IMR-90 (cell line): ENCODE measurements around the gene NSD2. TPM values are rescaled to one million over a fixed set of nuclear protein-coding genes. Genes with fewer than 3 reads are reported as not detected.

Source experiments
- ATAC-seq: fragments of 200-7000 bp; cut with Tn5 transposase; 2 replicates; pipeline ENCODE4 v1.9.1; 2020; ENCODE audit warnings: low read depth, mild to moderate bottlenecking, moderate library complexity
- BruUV-seq: library from RNA; stranded (reverse); fragments of 400-500 nt; replicated peaks from 2 replicates; lab custom pipeline; 2021; lab: Mats Ljungman, UMichigan
- CTCF ChIA-PET: fragments of 300-600 bp; formaldehyde crosslinking; extraction: SDS; loops from one replicate; lab custom pipeline; 2021; ENCODE audit warnings: antibody characterized with exemption; lab: Yijun Ruan, JAX
- POLR2A ChIA-PET: fragments of 300-600 bp; sonication (Branson Sonifier 250); formaldehyde crosslinking; loops from one replicate; lab custom pipeline; 2022; ENCODE audit warnings: antibody characterized with exemption; ENCODE audit not compliant: unreplicated experiment; lab: Charles Lee
- DNase-seq: peaks from one replicate; pipeline ENCODE4 v3.0.0; 2013
- H2AFZ ChIP-seq: replicated peaks from 2 replicates; pipeline ENCODE3; 2013; ENCODE audit warnings: low read length, mild to moderate bottlenecking; ENCODE audit not compliant: poor library complexity
- H2AK5ac ChIP-seq: 2 replicates; pipeline ENCODE4 v1.6.1; 2013; ENCODE audit warnings: low read depth, low read length, inconsistent platforms
- H2AK9ac ChIP-seq: replicated peaks from 2 replicates; pipeline ENCODE3; 2013; ENCODE audit warnings: mild to moderate bottlenecking, low read depth, low read length, moderate library complexity; ENCODE audit not compliant: poor library complexity
- H2BK120ac ChIP-seq: 2 replicates; pipeline ENCODE4 v1.6.1; 2013; ENCODE audit warnings: low read depth, low read length, inconsistent platforms
- H2BK15ac ChIP-seq: 3 replicates; pipeline ENCODE4 v1.6.1; 2013; ENCODE audit warnings: low read depth, low read length, inconsistent platforms
- H2BK20ac ChIP-seq: 2 replicates; pipeline ENCODE4 v1.6.1; 2013; ENCODE audit warnings: low read depth, mild to moderate bottlenecking, inconsistent platforms, low read length, moderate library complexity
- H2BK5ac ChIP-seq: 2 replicates; pipeline ENCODE4 v1.6.1; 2013; ENCODE audit warnings: mild to moderate bottlenecking, low read depth, low read length, inconsistent platforms; ENCODE audit not compliant: poor library complexity, severe bottlenecking
- H3K14ac ChIP-seq: replicated peaks from 2 replicates; pipeline ENCODE4 v1.6.1; 2013; ENCODE audit warnings: low read depth, low read length, inconsistent platforms
- H3K18ac ChIP-seq: 2 replicates; pipeline ENCODE4 v1.6.1; 2013; ENCODE audit warnings: low read depth, low read length, control low read depth
- H3K23ac ChIP-seq: 2 replicates; pipeline ENCODE4 v1.6.1; 2013; ENCODE audit warnings: low read depth, low read length, inconsistent platforms
- H3K27ac ChIP-seq: 2 replicates; pipeline ENCODE4 v1.5.1; 2013; ENCODE audit warnings: mild to moderate bottlenecking, control low read depth, low read length; ENCODE audit not compliant: insufficient read depth
- H3K27me3 ChIP-seq: 2 replicates; pipeline ENCODE4 v1.6.1; 2013; ENCODE audit warnings: low read length; ENCODE audit not compliant: control insufficient read depth, insufficient read depth
- H3K36me3 ChIP-seq: 2 replicates; pipeline ENCODE4 v1.6.1; 2013; ENCODE audit warnings: low read length, mixed read lengths; ENCODE audit not compliant: control insufficient read depth, insufficient read depth
- H3K4ac ChIP-seq: 2 replicates; pipeline ENCODE4 v1.6.1; 2013; ENCODE audit warnings: low read depth, low read length, inconsistent platforms
- H3K4me1 ChIP-seq: 2 replicates; pipeline ENCODE4 v1.6.1; 2013; ENCODE audit warnings: low read length, mixed read lengths; ENCODE audit not compliant: control insufficient read depth, insufficient read depth
- H3K4me2 ChIP-seq: 2 replicates; pipeline ENCODE4 v1.6.1; 2013; ENCODE audit warnings: low read depth, mild to moderate bottlenecking, control low read depth, low read length, moderate library complexity
- H3K4me3 ChIP-seq: 2 replicates; pipeline ENCODE4 v1.5.1; 2013; ENCODE audit warnings: low read depth, mild to moderate bottlenecking, control low read depth, low read length, moderate library complexity; ENCODE audit not compliant: insufficient read depth
- H3K56ac ChIP-seq: 2 replicates; pipeline ENCODE4 v1.6.1; 2013; ENCODE audit warnings: low read length, inconsistent platforms; ENCODE audit not compliant: insufficient read depth; ENCODE audit errors: extremely low read depth
- H3K79me1 ChIP-seq, 2 experiments: 2 replicates each; pipeline ENCODE4 v1.6.1; 2013; ENCODE audit warnings: low read length in 2 of 2, inconsistent platforms in 1 of 2, low read depth in 1 of 2
- H3K9ac ChIP-seq: 2 replicates; pipeline ENCODE4 v1.6.1; 2013; ENCODE audit warnings: low read depth, low read length, control low read depth
- H3K9me1 ChIP-seq: 2 replicates; pipeline ENCODE4 v1.6.1; 2013; ENCODE audit warnings: low read length, inconsistent platforms; ENCODE audit not compliant: insufficient read depth
- H3K9me3 ChIP-seq: 2 replicates; pipeline ENCODE4 v1.6.1; 2013; ENCODE audit warnings: low read length; ENCODE audit not compliant: control insufficient read depth, insufficient read depth
- H4K20me1 ChIP-seq: 2 replicates; pipeline ENCODE4 v1.6.1; 2013; ENCODE audit warnings: low read length, inconsistent platforms; ENCODE audit not compliant: insufficient read depth
- H4K5ac ChIP-seq: 2 replicates; pipeline ENCODE4 v1.6.1; 2013; ENCODE audit warnings: mild to moderate bottlenecking, low read depth, low read length, control low read depth
- H4K8ac ChIP-seq, 2 experiments: 2 replicates each; pipeline ENCODE4 v1.6.1; 2013; ENCODE audit warnings: low read depth in 2 of 2, low read length in 2 of 2, control low read depth in 1 of 2, inconsistent platforms in 1 of 2
- H4K91ac ChIP-seq: 2 replicates; pipeline ENCODE4 v1.6.1; 2013; ENCODE audit warnings: low read depth, low read length, inconsistent platforms; ENCODE audit not compliant: insufficient read depth
- RFX5 ChIP-seq: IDR thresholded peaks from 2 replicates; pipeline ENCODE4 v1.8.0; 2012; ENCODE audit warnings: low read depth, mild to moderate bottlenecking, low read length, moderate library complexity
- WGBS, 2 experiments: methylation state at CpG; one replicate each; pipeline versions ENCODE4 v1.1.5 to v1.1.7; 2013; ENCODE audit warnings: missing lambda C conversion rate in 2 of 2; ENCODE audit not compliant: insufficient read length in 1 of 2; ENCODE audit errors: extremely low coverage in 2 of 2; 5-methylcytosine and 5-hydroxymethylcytosine counted together
- dilution Hi-C: fragments of 300-500 bp; cut with HindIII; formaldehyde crosslinking; loops from one replicate; pipeline ENCODE4 v1.14.3; 2018; ENCODE audit warnings: low sequenced_read_pairs; ENCODE audit not compliant: unreplicated experiment
- in situ Hi-C: fragments of 300-500 bp; cut with MboI; formaldehyde crosslinking; loops from 3 replicates; pipeline ENCODE4 v1.14.3; 2019; ENCODE audit warnings: low sequenced_read_pairs, inconsistent platforms, mixed read lengths
- intact Hi-C: fragments of 100-400 bp; cut with micrococcal nuclease; formaldehyde crosslinking; loops from 2 replicates; pipeline ENCODE4 v1.10.0; 2022
- polyA plus RNA-seq, 3 experiments: library from polyadenylated mRNA; depleted of rRNA; stranded (reverse); fragments of >200 nt; gene quantifications; 2 replicates each; pipeline ENCODE4 v1.2.3, GENCODE V29; 2012; ENCODE audit warnings: low replicate concordance in 1 of 3
- total RNA-seq: library from RNA; depleted of rRNA; stranded (reverse); fragments of >200 nt; gene quantifications from 2 replicates; pipeline ENCODE4 v1.2.3, GENCODE V29; 2012

Gene NSD2
- total and polyA plus RNA-seq, 2 of the 4 experiments (the other 2 are of a cell fraction), result 35.9 to 68.1 TPM

- no peak overlapping the region for H2BK20ac ChIP-seq
- ATAC-seq, result no peak
- no peak overlapping the region for H3K9ac ChIP-seq
- no peak overlapping the region for H3K4me3 ChIP-seq
- intact Hi-C loops, result no loop called here
- H3K36me3 ChIP-seq, result peaks cover 13% of the 10 kb centered on the region
- BruUV-seq, result no TSS peak
- DNase-seq, result no peak
- no peaks in the 10 kb centered on the region for H3K27me3 ChIP-seq
- H4K5ac ChIP-seq, result no peak overlapping the region
- peaks cover 2% of the 10 kb centered on the region; the same call in 1 of the 2 replicates for H3K4me1 ChIP-seq
- H4K8ac ChIP-seq, result no peak overlapping the region
- H2BK5ac ChIP-seq, result no peak overlapping the region
- no peak overlapping the region for H3K18ac ChIP-seq
- dilution Hi-C loops, result no loop called here
- no peak overlapping the region for H3K4me2 ChIP-seq
- peaks cover 59% of the 10 kb centered on the region for H4K20me1 ChIP-seq
- H2AK9ac ChIP-seq, result no peak overlapping the region
- no peak overlapping the region for H2AK5ac ChIP-seq
- no peak overlapping the region for H3K14ac ChIP-seq
- no peak overlapping the region for H2BK120ac ChIP-seq
- no peak overlapping the region for H4K91ac ChIP-seq
- TF ChIP-seq RFX5, result no peak
- no peak overlapping the region for H2BK15ac ChIP-seq
- in situ Hi-C loops, result loop anchor here (5.0 kb wide), 1 partner anchor 161 kb away; no protein-coding TSS in a partner anchor
- no peak overlapping the region for H3K27ac ChIP-seq
- H3K9me1 ChIP-seq, result peaks cover 4% of the 10 kb centered on the region
- no peak overlapping the region for H3K56ac ChIP-seq
- peaks cover 38 to 64% of the 10 kb centered on the region in 2 experiments for H3K79me1 ChIP-seq
- H3K9me3 ChIP-seq, result no peaks in the 10 kb centered on the region
- no CpG with 5 or more reads among the region's 1 CpG for WGBS, 2 experiments
- H2AFZ ChIP-seq, result no peak overlapping the region
- POLR2A ChIA-PET, result interaction anchor here (0.6 kb wide), 1 partner anchor 14 kb away, joined by 3 read pairs; no protein-coding TSS in a partner anchor
- H3K23ac ChIP-seq, result no peak overlapping the region
- H3K4ac ChIP-seq, result no peak overlapping the region
- CTCF ChIA-PET, result interaction anchor here (1.4 kb wide), 1 partner anchor 8 kb away, joined by 6 read pairs; no protein-coding TSS in a partner anchor
These were observed 31.8 kb downstream of the NSD2 start for GRCh38 chr4:1903035-1903434.
